Measurements from ENCODE around the gene GRM5.
A peak's percentile ranks its signal among the peaks of the same experiment; 100 is the strongest.
"Not testable (repeated sequence)": the region's sequence is repeated elsewhere in the genome, so short reads cannot be mapped to it uniquely, and the experiment has no call there.

Gene GRM5

DNA sequence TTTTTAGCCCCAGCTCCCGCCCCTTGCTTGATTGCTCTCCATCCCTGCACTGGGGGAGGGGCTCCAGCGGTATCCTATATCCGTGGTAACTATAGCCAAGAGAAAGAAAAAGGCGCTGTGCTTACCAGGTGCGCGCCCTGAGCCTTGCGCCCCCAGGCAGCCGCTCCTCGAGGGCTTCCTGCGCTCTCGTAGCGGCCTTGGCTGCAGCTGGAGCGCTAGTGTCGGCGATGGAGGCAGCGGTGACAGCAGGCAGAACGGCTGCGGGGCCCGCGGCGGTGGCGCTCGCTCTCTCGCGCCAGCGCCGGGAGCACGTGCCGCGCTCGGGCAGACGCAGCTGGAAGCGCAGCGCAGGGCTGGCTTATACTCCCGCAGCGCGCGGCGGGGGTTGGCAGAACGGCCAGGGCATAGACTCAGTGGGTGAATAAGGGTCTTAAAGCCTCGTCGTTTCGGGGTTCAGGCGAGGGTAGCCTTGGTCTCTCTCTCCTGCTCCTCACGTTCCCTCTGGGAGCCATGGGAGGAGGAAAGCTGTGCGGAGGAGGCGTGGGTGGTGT, at the start of gene GRM5:
Gene GRM5, minus strand, starts transcription at position 332 of the 551 bp plus-strand sequence. CDS start 18,110 bp downstream, outside the sequence.
- not testable (repeated sequence) for DNase-seq

DNA sequence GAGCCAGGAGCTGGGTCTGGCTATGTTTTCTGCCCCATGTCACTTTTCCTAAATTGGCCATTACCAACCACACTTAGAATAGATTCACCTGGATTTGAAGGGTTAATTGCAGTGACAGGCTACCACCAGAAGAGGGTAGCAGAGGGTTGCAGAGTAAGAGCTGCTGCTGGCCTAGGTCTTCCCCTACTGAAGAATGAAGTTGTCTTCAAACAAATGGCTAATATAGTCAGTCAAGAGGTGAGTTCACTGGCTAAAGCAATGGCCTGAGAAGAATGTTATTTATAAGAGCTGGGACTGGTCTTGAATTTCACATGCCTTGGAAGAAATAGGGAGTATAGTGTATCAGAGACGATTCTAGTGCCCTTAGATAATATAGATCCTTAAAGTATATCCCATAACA, 32.2 kb upstream of the GRM5 start:
- DNase-seq: peak in 1 of 2 donors; percentile 20

DNA sequence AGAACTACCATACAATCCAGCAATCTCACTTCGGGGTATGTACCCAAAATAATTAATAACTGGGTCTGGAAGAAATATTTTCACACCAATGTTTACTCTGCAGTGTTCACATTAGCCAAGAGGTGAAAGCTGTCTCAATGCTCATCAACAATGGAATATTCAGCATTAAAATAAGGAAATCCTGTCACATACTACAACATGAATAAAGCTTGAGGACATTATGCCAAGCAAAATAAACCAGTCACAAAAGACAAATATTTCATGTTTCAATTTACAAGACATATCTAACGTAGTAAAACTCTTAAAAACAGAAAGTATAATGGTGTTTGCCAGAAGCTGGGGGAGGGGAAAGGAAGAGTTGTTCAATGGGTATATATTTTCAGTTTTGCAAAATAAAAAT, 28.0 kb upstream of the GRM5 start:
- DNase-seq: not testable (repeated sequence)

DNA sequence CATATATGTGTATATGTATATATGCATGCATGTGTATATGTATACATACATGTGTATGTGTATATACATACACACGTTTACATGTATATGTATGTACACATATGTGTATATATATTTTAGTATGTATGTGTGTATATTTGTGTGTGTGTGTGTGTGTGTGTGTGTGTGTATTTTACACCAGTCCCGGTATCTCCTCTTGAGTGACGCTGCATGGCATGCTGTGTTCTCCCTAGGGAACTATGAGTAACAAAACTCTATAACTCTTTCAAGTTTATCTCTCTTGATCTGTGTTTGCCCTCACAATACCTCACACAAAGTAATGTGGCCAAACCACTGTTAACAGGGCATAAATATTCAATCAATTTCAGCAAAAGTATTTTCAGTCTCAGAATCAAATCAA, 19.2 kb upstream of the GRM5 start:
- not testable (repeated sequence) for DNase-seq

DNA sequence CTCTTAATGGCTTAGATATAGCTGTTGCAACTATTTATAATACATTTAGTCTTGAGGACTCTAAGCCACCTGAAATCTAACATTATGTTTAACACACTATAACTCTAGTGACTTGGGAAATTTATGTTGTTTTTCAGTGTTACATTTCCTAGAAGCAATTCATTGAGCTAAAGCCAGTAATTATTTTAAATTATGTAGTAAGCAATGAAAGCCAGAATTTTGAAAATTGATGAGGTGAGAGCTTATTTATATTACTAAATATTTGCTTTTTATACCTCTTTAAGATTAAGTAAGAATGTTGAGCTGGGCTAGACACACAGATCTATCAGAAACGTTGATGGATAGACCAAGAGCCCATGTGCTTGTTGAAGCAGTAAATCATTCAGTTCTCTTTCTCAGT, 5.1 kb upstream of the GRM5 start:
- DNase-seq: not testable (repeated sequence)

DNA sequence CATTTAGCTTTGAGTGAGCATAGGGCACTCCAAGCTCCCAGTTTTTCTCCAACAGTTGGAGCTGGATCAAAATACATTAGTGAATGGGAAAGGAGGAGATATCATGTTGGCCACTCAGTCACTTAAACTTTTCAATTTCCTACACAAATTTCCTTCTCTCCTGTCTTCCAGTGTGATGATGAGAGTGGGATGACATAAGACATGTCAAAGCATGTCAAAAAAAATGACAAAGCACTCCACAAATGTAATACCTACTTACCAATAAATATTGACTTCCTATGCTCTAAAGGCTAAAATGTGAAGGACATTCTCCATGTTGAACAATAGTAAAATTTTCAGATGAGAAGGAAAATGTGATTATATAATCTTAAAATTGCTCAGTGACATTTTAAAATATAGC, 1.5 kb upstream of the GRM5 start:
- DNase-seq: no peak

DNA sequence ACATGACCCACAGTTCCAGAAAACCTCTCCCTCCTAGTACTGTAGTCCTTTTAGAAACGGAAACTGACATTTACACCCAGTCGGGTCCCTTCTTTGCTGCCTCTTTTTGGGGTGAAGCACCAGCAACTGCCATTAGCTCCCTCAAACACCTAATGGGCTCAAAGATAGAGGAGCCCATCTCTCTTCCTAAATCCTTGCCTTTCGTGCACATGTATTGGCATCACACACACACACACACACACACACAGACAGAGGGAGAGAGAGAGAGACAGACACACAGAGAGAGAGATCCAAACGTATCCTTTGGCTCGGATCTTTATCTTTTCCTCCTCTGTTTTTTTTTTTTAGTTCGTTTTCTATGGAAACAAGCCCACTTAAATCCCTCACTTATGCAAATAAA, 716 bp downstream of the GRM5 start:
- DNase-seq: no peak

DNA sequence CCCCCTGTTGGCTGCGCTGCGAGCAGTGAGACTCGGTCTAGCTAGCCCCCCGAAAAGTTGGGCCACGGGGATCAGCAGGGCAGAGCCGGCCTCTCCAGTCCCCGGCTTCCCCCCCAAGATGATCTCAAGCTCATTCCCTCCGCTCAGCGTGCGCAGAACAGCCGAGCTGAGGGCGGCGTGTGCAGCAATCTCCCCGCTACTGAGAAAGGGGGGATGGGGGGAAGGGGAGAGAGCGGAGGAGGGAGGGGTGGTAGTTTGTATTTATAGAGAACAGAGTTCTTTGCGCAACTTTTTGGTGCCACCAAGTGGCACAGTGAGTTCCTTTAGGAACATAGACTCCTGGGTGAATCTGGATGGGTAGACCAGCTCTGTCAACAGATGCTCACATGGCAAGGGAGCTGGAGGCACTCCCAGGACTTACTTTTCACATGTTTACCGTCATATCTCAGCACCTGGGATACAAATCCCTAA, 2.3 kb downstream of the GRM5 start:
- peak in 1 of 2 donors; percentile 43 for DNase-seq

DNA sequence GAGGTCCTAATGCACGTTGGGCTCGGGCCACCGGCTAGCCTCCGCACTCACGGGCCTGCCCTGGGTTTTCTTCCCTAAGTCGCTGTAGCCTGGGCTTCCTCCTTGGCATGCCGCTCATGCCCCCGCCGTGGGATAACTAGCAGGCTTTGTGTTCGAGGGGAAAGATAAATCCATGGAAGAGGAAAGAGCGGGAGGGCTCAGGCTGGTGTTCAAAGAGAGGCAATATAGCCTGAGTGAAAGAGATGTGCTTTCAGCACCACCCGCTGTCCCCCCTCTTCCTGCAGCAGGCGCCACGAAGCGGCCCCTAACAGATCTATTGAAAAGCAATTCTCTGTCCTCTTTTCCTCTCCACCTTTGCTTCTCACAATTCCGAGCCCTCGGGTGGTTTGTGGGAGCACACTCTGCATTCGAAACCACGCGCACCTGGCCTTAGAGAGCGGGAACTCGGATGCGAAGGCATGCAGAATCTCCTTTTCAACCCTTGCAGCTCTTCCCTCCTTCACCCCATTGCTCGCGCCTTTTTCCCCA, 2.9 kb downstream of the GRM5 start:
- not testable (repeated sequence) for DNase-seq

DNA sequence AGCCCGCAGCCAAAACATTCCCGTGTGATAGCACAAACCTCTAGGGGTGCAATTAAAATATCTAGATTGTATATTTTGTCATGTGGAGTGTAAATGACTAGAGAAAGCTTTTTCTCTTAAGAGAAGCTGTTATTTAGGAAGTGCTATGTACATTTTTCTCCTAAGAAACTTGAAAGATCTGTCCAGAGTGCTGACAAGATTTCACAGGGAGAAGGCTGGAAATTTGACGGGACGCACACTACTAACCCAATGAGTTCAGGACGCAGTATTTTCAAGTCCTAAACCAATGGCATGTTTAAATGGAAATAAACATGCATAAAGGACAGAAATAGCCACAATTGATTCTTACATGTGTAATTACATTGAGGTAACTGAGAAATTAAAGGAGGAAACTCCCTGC, 3.9 kb downstream of the GRM5 start:
- not testable (repeated sequence) for DNase-seq

DNA sequence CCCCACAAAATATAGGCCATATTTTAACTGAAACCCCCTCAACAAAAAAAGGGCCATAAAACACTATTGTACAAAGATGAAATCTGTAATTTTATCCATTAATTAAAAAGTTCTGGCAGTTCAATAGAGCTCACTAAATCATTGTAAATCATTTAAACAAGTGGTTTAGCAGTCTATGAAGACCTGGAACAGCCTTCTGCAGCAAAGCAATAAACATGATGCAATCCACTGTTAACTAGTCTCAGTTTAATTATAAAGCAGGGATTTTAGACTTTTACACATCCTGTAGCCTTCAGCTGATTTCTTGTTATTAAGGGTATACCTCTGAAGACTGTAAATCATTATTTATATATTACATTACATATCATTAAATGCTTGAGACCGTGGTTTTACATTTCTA, 8.4 kb downstream of the GRM5 start:
- DNase-seq: not testable (repeated sequence)

DNA sequence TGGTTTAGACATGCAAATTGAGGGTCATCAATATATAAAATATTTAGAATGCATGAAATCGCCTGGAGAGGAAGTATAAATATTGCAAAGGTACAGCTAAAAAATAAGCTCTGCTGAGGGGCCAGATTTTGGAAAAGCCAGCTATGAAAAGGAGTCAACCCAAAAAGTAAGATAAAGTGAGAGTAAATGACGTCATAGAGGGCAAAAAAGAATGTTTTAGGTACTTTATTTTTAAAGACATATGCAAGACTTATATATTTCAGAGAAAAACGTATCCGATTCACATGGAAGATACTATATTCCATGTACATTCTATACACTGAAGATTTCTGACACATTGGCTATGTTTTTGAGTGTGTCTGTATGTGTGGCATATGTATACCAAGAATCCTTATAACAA, 13.6 kb downstream of the GRM5 start:
- no peak for DNase-seq

DNA sequence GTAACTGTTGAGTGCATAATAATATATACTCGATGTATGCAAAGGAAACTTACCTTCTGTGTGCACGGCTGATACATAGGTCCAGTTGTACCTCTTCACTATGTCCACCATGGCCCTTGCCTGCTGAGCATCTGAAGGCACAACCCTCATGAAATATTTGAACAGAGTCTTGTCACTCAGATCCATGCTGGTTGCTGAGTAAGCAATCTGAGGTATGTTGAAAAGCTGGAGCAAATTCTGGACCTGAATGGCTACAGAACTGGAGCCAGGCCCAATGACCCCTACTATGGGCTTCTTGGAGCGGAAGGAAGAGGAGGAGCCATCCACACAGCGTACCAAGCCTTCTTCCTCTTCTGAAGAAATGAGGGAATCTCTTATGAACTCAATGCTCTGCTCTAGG, 18.6 kb downstream of the GRM5 start:
- DNase-seq: not testable (repeated sequence)

DNA sequence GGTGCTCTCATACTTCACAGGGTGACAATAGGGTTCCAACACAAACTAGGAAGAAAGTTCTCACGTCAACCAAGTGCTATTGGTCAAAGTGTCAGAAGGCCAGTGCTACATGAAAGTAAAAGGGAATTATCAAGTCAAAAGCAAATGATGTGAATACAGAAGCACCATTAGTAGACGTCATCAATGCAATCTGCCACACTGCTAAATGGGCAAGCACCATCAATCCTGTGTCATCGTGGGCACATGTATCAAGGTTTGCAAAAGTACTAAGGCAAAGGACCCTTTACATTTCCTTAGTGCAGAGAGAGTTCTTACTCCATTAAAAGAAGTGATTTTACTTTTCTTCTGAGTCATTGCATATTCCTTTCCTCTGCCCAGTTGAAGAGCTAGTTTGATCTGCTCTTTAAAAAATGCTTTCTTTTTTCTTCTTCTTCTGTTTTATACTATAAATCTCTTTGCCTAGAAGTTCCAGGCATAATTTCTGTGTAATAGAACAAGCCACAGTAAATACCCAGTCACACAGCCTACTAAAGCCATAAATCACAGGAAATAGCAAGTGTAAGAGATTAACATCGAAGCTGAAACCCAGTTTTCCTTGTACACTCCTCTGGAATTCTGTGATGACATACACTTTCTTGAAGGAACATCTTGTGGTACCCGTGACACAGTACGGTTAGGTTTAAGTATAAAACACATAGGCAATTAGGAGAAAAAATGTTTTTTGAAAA, 21.8 kb downstream of the GRM5 start:
- DNase-seq: not testable (repeated sequence)

DNA sequence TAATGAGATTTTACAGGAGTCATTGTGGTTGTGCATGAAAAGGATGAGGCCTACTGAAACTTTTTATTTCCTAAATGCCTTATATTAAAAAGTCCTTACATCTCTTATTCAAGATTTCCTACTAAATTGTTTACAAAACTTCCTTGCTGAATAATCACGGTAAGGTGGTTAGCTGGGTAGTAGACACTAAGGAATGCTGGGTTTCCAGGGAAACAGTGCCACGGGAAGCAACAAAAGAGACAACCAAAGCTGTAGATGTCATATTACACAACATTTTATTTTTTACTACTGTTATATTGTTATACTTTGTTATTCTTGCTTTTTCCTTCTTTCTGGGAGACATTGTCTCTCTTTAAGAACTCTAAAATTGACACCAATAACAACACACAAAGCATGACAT, 36.1 kb downstream of the GRM5 start:
- DNase-seq: not testable (repeated sequence)

DNA sequence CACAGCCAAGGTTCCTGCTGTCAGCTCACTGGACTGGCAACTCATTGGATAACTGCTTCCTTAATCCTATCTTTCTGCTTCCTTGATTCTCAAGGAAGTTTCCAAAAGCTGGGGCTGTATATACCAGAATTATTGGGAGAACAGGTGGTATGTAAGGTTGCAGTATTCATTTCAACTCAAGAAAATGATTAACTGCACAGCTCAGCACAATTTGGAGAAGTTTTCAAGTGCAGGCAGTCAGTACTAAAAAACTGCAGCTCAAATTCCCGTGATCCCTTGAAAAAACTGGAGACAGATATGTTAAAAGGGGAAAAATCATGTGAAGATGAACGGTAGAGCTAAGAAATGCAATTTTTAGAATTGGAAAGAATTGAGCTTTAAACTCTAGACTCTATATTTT, 44.4 kb downstream of the GRM5 start:
- no peak for DNase-seq

DNA sequence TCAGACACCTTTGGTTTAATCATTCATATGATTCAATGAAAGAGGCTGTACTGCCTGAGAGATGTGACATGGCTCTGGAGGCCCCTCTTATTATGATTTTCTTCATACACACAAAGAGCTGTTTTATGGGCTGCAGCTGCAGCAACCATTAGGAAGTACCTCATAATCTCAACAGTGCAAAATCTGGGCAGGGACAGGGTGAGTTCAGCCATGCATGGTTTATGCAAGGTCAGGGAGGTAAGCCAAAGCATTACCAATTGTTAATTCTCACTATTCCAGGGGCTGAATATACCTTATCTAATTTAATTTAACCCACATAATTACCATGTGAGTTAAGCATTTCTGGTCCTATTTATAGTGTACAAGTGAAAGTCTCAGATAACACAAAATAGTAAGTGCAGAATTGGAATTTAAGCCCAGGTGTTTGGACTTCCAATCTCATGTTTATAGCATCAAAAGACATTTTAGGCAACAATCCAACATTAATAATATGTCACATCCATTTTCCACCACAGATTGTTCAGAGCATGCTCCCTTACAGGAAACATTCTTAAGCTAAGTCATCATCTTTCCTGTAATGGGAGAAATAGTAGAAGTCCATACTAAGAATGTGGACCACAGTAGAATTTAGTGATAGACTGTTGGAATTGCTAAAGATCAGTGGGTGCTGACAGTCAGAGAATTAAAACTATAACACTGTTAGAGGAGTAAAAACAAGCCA, 45.8 kb downstream of the GRM5 start:
- DNase-seq: not testable (repeated sequence)

DNA sequence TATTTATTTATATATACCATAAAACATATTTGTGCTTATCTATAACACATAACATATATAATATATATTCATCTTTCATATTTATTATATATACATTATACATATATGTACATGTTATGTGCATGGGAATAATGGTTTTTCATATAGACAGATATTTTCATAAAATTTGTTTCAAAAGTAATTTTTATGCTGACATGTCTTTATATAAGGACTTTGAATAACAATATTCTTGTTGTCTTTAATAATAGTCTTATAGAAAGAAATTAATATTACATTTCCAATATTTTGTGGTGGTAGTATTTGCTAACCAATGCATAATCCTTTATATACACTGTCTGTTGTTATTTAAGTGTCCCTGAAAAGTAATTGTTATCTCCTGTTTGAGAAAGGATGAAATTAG, 49.6 kb downstream of the GRM5 start:
- no peak for DNase-seq

DNA sequence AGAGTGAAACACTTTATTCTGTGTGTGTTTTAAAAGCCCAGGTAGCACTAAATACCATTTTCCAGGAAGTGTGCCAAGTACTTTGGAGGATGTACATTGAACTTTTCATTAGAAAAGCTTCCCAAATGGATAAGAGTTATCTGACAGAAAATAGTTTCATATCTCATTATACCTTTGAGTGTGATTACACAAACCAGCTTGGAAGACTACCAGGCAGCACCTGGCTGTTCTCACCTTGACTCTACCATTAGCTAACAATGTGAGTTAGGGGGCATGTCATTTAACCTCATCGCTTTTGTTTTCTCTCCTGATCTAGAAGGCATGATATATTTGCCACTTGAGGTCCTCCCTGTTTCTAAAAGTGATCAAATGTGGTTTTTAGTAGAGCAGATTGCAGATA, 50.2 kb downstream of the GRM5 start:
- no peak for DNase-seq

DNA sequence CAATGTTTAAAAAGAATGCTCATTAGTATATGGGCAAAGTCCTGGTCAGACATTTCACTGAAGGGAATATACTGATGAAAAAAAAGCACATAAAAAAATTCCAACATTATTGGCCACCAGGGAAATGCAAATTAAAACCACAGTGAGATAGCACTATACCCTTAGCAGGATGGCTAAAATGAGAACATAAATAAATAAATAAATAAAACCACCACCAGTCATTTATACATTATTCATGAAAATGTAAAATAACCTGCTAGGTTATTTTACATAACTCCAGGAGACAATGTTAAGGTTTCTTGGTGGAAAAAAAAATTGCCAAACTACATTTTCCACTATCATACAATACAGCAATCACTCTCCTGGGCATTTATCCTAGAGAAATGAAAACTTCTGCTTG, 64.9 kb downstream of the GRM5 start:
- not testable (repeated sequence) for DNase-seq

DNA sequence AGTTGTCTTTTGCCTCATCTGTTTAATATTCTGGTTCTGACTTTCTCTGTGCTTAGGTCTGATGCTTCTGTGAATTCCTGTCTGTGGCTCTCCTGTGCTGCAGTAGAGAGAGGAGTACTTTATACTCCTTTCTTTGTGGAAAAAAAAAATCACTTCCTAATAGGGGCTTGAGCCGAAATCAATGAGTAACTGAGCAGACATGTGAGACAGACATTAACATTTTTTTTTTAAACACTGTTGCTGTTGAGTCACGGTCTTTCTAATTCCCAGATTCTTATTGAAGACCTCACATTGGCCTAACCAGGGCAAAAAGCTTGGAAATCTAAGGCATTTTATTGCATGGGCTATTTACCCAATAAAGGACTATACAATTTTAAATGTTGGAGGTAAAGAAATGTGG, 86.1 kb downstream of the GRM5 start:
- no peak for DNase-seq

DNA sequence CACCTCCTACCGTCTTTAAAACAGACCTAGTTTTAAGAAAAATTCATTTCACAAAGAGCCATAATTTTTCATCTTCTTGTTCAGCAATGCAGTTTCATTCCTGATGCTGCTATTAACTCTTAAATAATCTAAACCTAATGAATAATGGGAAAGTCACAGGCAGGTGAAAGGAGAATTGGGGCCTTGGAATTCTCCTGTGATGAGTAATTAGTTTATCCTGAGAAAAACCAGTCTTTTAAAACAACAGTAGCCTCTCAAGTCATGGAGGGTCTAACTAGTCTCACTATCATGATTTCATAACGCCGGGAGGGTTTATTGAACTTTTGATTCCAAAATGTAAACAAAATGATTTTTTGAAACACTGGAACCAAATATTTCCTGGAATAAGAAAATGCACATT, 86.8 kb downstream of the GRM5 start:
- not testable (repeated sequence) for DNase-seq

DNA sequence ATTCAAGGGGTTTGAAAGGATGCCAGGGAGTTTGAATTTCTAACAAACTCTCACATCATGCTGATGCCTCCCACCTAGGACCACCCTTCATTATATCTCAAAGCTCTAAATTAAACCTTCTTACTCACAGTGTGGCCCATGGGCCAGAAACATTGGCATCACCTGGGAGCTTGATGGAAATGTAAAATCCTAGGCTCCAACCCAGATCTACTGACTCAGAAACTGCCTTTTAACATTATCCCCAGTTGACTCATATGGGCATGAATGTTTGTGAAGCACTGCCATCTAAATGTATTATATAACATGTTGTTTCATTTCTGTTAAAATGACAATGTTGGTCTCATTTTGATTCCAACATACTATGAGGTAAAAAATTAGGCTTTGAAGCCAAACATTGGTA, 90.3 kb downstream of the GRM5 start:
- not testable (repeated sequence) for DNase-seq

DNA sequence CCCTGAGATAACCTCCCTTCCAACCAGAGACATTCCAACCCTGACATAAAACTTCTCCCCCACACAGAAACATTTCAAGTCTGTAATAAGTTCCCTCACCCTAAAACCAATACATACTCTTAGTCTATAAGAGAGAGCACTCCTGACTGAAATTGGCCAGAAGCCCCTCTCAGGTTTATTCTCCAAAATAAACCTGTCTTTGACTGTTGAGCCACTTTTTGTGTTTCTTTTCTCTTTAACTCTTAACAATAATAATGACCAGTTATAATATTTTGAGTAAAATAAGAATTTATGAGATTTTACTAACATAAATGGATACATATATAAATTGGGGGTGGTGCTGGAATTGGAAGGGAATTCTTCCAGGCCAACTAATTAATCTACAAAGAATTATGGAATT, 93.6 kb downstream of the GRM5 start:
- no peak for DNase-seq

Measured in hippocampal formation (tissue), 2 donors.